Esophagus muscularis mucosa (tissue), 4 donors: ENCODE measurements around the gene MACROD2.

Experiments
- CTCF ChIP-seq, 3 experiments: fragments of 200-600 bp in 2 of 3; fragments of 450-650 bp in 1 of 3; sonication (generic) in 2 of 3; IDR thresholded peaks; one replicate each; pipeline ENCODE4 v1.5.1; 2017 to 2019; ENCODE audit warnings: antibody characterized with exemption in 3 of 3, mild to moderate bottlenecking in 2 of 3, moderate library complexity in 1 of 3
- EP300 ChIP-seq: sonication (generic); formaldehyde crosslinking; IDR thresholded peaks from one replicate; pipeline ENCODE4 v1.6.1; 2017; ENCODE audit warnings: antibody characterized with exemption
- POLR2A ChIP-seq: fragments of 450-650 bp; IDR thresholded peaks from one replicate; pipeline ENCODE4 v1.6.1; 2017; ENCODE audit warnings: antibody characterized with exemption, moderate library complexity, mild to moderate bottlenecking, low read depth
- POLR2AphosphoS5 ChIP-seq, 2 donors: sonication (generic); formaldehyde crosslinking; IDR thresholded peaks; one replicate each; pipeline ENCODE4 v1.6.1; 2017; ENCODE audit warnings: antibody characterized with exemption in 2 of 2

- TF ChIP-seq CTCF (IDR thresholded peaks at IDR 0.05) (no peak), POLR2AphosphoS5 (IDR thresholded peaks at IDR 0.05) (no peak), POLR2A (no peak), EP300 (no peak)
These were observed 902.3 kb downstream of the MACROD2 start for GRCh38 chr20:14897608-14898007.
